AG04450 (cell line): ENCODE measurements around the gene ARF3. TPM values are rescaled to one million over a fixed set of nuclear protein-coding genes. Genes with fewer than 3 reads are reported as not detected.

ENCODE experiments used
- CTCF ChIA-PET: fragments of 300-600, 350-600 bp; formaldehyde crosslinking; extraction: SDS; loops from one replicate; lab custom pipeline; 2022; ENCODE audit warnings: antibody characterized with exemption, inconsistent platforms; lab: Charles Lee
- POLR2A ChIA-PET: fragments of 350-600 bp; formaldehyde crosslinking; extraction: SDS; loops from one replicate; lab custom pipeline; 2021; ENCODE audit warnings: antibody characterized with exemption, inconsistent platforms; lab: Yijun Ruan, JAX
- DNase-seq: peaks from one replicate; pipeline ENCODE4 v3.0.0-alpha.2; 2011; ENCODE audit warnings: low read depth, low spot score
- H3K27ac ChIP-seq: one replicate; pipeline ENCODE4 v1.5.1; 2012; ENCODE audit warnings: low read depth, low read length, control low read depth
- H3K27me3 ChIP-seq: one replicate; pipeline ENCODE4 v1.6.0; 2012; ENCODE audit warnings: low read length; ENCODE audit not compliant: control insufficient read depth, insufficient read depth
- H3K4me3 ChIP-seq: 2 replicates; pipeline ENCODE4 v1.5.1; 2011; ENCODE audit warnings: mild to moderate bottlenecking, low read depth, low read length, control low read depth
- H3K9me3 ChIP-seq: 2 replicates; pipeline ENCODE4 v1.5.1; 2012; ENCODE audit warnings: low read length; ENCODE audit not compliant: control insufficient read depth, insufficient read depth
- polyA plus RNA-seq: library from polyadenylated mRNA; depleted of rRNA; stranded (reverse); fragments of >200 nt; gene quantifications from 2 replicates; pipeline ENCODE4 v1.2.3, GENCODE V29; 2011
- TF ChIP-seq, protein P1 (sequence below): IDR thresholded peaks from 2 replicates; pipeline ENCODE4 v1.5.1; 2011; ENCODE audit warnings: low read depth, low read length, control low read depth, inconsistent platforms

The ARF3 gene
- polyA plus RNA-seq, 1 experiment, result 260 TPM

DNA sequence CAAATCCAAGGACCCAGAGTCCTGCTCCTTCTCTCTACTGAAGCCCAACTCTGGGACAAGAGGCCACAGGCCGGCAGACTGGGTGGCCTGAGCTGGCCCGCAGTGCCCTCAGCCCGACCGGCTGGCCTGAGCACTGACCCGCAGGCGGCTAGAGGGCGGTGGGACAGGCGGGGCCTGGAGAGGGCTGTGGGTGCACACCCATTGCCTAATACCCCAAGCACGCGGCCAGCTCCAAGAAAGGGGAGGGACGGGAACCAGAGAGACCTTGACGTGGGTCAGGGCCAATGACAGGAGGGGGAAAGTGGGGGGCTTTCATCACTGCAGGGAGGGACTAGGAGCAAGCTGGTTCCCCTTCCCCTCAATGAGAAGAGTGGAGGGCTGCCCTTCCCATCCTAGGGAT, 16.2 kb upstream of the ARF3 start:
- CTCF ChIA-PET, result interaction anchor here (0.6 to 11.8 kb wide), 9 partner anchors 13 to 1873 kb away, joined by 3 to 95 read pairs (median 3); partner anchors contain the start of gene ARF3
- DNase-seq, result no peak
- H3K27me3 ChIP-seq, result peaks cover 47% of the 10 kb centered on the region

DNA sequence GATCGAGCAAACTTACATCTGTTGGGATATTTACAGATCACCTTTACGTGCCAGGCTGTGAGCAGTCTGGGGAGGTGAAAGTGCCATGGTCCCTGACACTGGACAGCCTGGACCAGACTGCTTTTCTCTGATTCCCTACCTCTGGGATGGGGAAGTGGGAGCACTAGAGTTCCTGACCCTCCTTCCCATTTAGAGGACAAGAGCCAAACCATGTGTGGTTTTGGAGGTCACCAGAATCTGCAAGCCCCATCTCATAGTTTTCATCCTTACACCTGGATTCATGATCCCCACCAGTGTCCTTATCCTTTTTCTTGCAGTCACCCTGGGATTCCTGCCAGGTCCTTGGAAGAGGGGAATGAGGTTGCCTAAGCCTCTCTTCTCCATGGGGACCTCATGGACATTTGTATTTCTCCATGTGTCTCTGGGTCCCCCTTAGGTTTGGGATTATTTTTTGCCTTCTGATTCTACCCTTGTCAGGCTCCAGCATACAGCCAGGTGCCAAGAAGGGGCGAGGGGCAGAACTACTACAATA, 15.7 kb upstream of the ARF3 start:
- POLR2A ChIA-PET, result interaction anchor here (0.7 to 2.1 kb wide), 2 partner anchors 16 to 23 kb away, joined by 5 to 13 read pairs; partner anchors contain the start of gene ARF3
- TF ChIP-seq, protein P1, sequence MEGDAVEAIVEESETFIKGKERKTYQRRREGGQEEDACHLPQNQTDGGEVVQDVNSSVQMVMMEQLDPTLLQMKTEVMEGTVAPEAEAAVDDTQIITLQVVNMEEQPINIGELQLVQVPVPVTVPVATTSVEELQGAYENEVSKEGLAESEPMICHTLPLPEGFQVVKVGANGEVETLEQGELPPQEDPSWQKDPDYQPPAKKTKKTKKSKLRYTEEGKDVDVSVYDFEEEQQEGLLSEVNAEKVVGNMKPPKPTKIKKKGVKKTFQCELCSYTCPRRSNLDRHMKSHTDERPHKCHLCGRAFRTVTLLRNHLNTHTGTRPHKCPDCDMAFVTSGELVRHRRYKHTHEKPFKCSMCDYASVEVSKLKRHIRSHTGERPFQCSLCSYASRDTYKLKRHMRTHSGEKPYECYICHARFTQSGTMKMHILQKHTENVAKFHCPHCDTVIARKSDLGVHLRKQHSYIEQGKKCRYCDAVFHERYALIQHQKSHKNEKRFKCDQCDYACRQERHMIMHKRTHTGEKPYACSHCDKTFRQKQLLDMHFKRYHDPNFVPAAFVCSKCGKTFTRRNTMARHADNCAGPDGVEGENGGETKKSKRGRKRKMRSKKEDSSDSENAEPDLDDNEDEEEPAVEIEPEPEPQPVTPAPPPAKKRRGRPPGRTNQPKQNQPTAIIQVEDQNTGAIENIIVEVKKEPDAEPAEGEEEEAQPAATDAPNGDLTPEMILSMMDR, result no peak
- peaks cover 42% of the 10 kb centered on the region for H3K27me3 ChIP-seq
- H3K9me3 ChIP-seq, result no peaks in the 10 kb centered on the region; the same call in 1 of the 2 replicates
- no peak for DNase-seq
- no peak overlapping the region for H3K4me3 ChIP-seq
- CTCF ChIA-PET, result interaction anchor here (0.6 to 11.8 kb wide), 9 partner anchors 10 to 1873 kb away, joined by 3 to 95 read pairs (median 3); no protein-coding TSS in a partner anchor
- H3K27ac ChIP-seq, result no peak overlapping the region

More for the DNA sequence above, 16.2 kb upstream of the ARF3 start:
- TF ChIP-seq, protein P1, result no peak
- POLR2A ChIA-PET, result interaction anchor here (0.7 kb wide), 1 partner anchor 22 kb away, joined by 5 read pairs; no protein-coding TSS in a partner anchor
- H3K27ac ChIP-seq, result no peak overlapping the region
- H3K4me3 ChIP-seq, result no peak overlapping the region
- no peaks in the 10 kb centered on the region; the same call in 1 of the 2 replicates for H3K9me3 ChIP-seq

DNA sequence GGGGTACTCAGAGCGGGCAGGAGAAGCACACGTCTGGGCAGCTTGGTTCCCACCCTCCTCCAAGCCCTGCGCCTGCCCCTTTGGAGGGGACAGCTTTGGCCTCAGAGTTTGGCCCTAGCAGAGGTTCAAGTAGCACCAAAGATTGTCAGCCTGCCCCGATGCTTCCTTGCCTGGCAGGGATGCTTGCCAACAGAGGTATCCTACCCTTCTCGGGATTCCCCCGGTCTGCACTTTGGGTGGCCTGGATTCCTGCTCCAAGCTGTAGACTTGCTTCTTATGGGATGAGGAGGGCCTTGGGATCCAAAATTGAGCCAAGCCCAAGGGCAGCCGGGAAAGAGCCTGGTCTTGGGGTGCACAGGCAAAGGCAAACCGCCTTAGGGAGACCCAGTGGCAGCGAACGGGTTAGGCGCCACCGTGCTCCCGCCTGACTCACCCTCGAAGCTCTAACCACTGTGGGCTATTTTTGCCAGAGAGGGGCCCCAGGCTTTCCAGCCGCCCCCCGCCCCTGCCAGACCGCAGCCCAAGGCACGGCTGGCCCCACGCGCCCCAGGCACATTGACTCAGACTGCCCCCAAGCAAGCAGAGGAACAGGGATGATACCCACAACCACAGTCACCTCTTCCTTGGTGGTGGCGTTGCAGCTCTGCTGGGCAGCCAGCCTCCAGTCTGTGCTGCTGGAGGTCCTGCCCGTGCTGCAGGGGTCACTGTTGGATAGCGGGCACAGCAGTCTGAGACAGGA, 15.1 kb upstream of the ARF3 start:
- ChIA-PET CTCF (interaction anchor here (1.0 to 2.0 kb wide), 2 partner anchors 11 to 16 kb away, joined by 3 to 10 read pairs; no protein-coding TSS in a partner anchor), POLR2A (interaction anchor here (2.1 kb wide), 1 partner anchor 15 kb away, joined by 13 read pairs; the partner anchor contains the start of gene ARF3)
- no peaks in the 10 kb centered on the region; the same call in 1 of the 2 replicates for H3K9me3 ChIP-seq
- H3K27ac ChIP-seq, result no peak overlapping the region
- peaks cover 37% of the 10 kb centered on the region for H3K27me3 ChIP-seq
- no peak overlapping the region for H3K4me3 ChIP-seq
- TF ChIP-seq, protein P1, result 0 out of 2 replicates have a peak, but pooled peaks have one; percentile 9
- DNase-seq, result no peak

DNA sequence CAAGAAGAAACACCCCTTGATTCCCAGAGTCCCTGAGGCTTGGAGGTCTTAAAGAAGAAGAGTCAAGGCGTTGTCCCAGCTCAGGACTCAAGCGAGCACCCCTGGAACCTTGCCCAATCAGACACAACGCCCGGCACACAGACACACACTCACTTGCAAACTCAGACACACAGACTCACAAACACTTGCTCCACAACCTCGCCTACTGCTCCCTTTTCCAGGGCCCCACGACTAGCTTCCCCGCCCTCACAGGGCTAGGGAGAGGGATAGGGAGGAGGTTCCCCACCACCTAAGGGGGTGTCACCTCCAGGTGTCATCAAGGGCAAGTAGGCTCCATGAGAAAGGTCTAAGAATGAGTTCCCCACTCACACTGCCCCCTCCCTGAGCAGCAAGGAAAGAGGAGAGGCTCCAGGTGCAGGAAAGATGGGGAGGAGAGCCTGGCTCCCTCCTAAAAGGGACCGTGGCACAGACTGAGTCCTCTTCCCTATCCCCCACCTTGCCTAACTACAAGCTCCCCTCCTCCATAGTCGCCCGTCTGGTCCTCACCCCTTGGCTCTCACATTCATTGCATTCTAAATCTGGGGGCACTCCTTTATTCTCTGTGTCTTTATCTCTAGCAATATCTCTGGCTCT, 13.5 kb upstream of the ARF3 start:
- DNase-seq, result no peak
- Histone ChIP-seq H3K4me3 (no peak overlapping the region; the same call in 1 of the 2 replicates), H3K27ac (no peak overlapping the region), H3K9me3 (no peaks in the 10 kb centered on the region; the same call in 1 of the 2 replicates), H3K27me3 (peaks cover 40% of the 10 kb centered on the region)
- TF ChIP-seq, protein P1, result no peak
- POLR2A ChIA-PET, result interaction anchor here (2.1 kb wide), 1 partner anchor 13 kb away, joined by 13 read pairs; the partner anchor contains the start of gene ARF3
- CTCF ChIA-PET, result interaction anchor here (1.4 to 5.1 kb wide), 3 partner anchors 17 to 118 kb away, joined by 3 to 28 read pairs (median 10); no protein-coding TSS in a partner anchor
